ENCODE data around the gene CHTOP. TPM values are rescaled to one million over a fixed set of nuclear protein-coding genes. Genes with fewer than 3 reads are reported as not detected.

The CHTOP gene
- total RNA-seq, 1 donor from 2014 or later = 75.5 TPM

GRCh38 chr1:153612755-153613331, 21.0 kb upstream of the CHTOP start, which contains the start of gene S100A16:
TSS of gene S100A16 (minus strand) at chr1:153613137. CDS start at chr1:153608151, 4,986 bp downstream.
- Histone ChIP-seq H3K27ac (replicated peaks) (peak within 1 kb of the TSS; percentile 87), H3K27me3 (ENCODE audit: low read depth) (no peaks in the 10 kb centered on the region), H3K4me1 (peaks cover 67% of the 10 kb centered on the region), H3K36me3 (peaks cover 4% of the 10 kb centered on the region), H3K9me3 (replicated peaks) (no peaks in the 10 kb centered on the region), H3K4me3 (peak within 1 kb of the TSS; percentile 74)
- intact Hi-C loops (cut with micrococcal nuclease) = no loop called here
- DNase-seq = peak; percentile 78
- TF ChIP-seq CTCF (IDR thresholded peaks at IDR 0.05; ENCODE audit: borderline replicate concordance) = no peak

GRCh38 chr1:153613406-153613805, 20.5 kb upstream of the CHTOP start:
- intact Hi-C loops (cut with micrococcal nuclease) = no loop called here
- no peak for DNase-seq
- Histone ChIP-seq H3K36me3 (peaks cover 7% of the 10 kb centered on the region), H3K4me1 (peaks cover 61% of the 10 kb centered on the region), H3K27me3 (ENCODE audit: low read depth) (no peaks in the 10 kb centered on the region), H3K4me3 (peak overlapping the region; percentile 74), H3K27ac (replicated peaks) (peak overlapping the region; percentile 87), H3K9me3 (replicated peaks) (no peaks in the 10 kb centered on the region)
- no peak for TF ChIP-seq CTCF (IDR thresholded peaks at IDR 0.05; ENCODE audit: borderline replicate concordance)

GRCh38 chr1:153614189-153614900, 19.5 kb upstream of the CHTOP start:
- TF ChIP-seq CTCF (IDR thresholded peaks at IDR 0.05; ENCODE audit: borderline replicate concordance) = no peak
- intact Hi-C loops (cut with micrococcal nuclease) = no loop called here
- Histone ChIP-seq H3K36me3 (peaks cover 16% of the 10 kb centered on the region), H3K4me3 (no peak overlapping the region), H3K9me3 (replicated peaks) (no peaks in the 10 kb centered on the region), H3K4me1 (peaks cover 52% of the 10 kb centered on the region), H3K27ac (replicated peaks) (no peak overlapping the region), H3K27me3 (ENCODE audit: low read depth) (no peaks in the 10 kb centered on the region)
- no peak for DNase-seq

GRCh38 chr1:153614906-153615305, 19.0 kb upstream of the CHTOP start:
- DNase-seq = no peak
- H3K4me3 ChIP-seq = no peak overlapping the region
- peaks cover 21% of the 10 kb centered on the region for H3K36me3 ChIP-seq
- no peak overlapping the region for H3K27ac ChIP-seq (replicated peaks)
- intact Hi-C loops (cut with micrococcal nuclease) = no loop called here
- TF ChIP-seq CTCF (IDR thresholded peaks at IDR 0.05; ENCODE audit: borderline replicate concordance) = no peak
- H3K27me3 ChIP-seq (ENCODE audit: low read depth) = no peaks in the 10 kb centered on the region
- H3K9me3 ChIP-seq (replicated peaks) = no peaks in the 10 kb centered on the region
- H3K4me1 ChIP-seq = peaks cover 46% of the 10 kb centered on the region

- Histone ChIP-seq H3K9me3 (replicated peaks) (no peaks in the 10 kb centered on the region), H3K4me1 (peaks cover 41% of the 10 kb centered on the region), H3K4me3 (no peak overlapping the region), H3K27ac (replicated peaks) (peak overlapping the region; percentile 68), H3K36me3 (peaks cover 26% of the 10 kb centered on the region), H3K27me3 (ENCODE audit: low read depth) (no peaks in the 10 kb centered on the region)
- no peak for TF ChIP-seq CTCF (IDR thresholded peaks at IDR 0.05; ENCODE audit: borderline replicate concordance)
- DNase-seq = no peak
- intact Hi-C loops (cut with micrococcal nuclease) = no loop called here
Observed at GRCh38 chr1:153615406-153615805, 18.5 kb upstream of the CHTOP start.

Data from left ventricle myocardium inferior (tissue), 1 donor.